Peyer's patch (tissue), 4 donors: ENCODE data around the gene SLC6A11. TPM values are rescaled to one million over a fixed set of nuclear protein-coding genes. Genes with fewer than 3 reads are reported as not detected.

Experiments used
- DNase-seq, 3 donors: peaks; one replicate each; pipeline ENCODE4 v3.0.0-alpha.2; 2017 to 2019
- H3K27ac ChIP-seq, 4 donors: fragments of 200-600 bp; sonication (generic); one replicate each; pipeline ENCODE4 v1.5.1; 2016 to 2019
- H3K27me3 ChIP-seq, 2 donors: fragments of 200-600 bp; sonication (generic); one replicate each; pipeline ENCODE4 v1.5.1; 2019
- H3K36me3 ChIP-seq, 3 donors: fragments of 200-600 bp; sonication (generic); one replicate each; pipeline ENCODE4 v1.5.1; 2016 to 2019
- H3K4me1 ChIP-seq, 4 donors: fragments of 200-600 bp; sonication (generic); one replicate each; pipeline ENCODE4 v1.5.1; 2016 to 2019
- H3K4me3 ChIP-seq, 4 donors: fragments of 200-600 bp; sonication (generic); 1 replicate in 3 of 4; 2 replicates in 1 of 4; pipeline ENCODE4 v1.5.1; 2016 to 2019; ENCODE audit warnings: mild to moderate bottlenecking in 1 of 4
- H3K9me3 ChIP-seq, 4 donors: fragments of 200-600 bp; sonication (generic); one replicate each; pipeline ENCODE4 v1.5.1; 2016 to 2019; ENCODE audit warnings: mild to moderate bottlenecking in 1 of 4
- CTCF ChIP-seq, 6 experiments: fragments of 450-650 bp in 4 of 6; fragments of 200-600 bp in 2 of 6; sonication (generic) in 1 of 6; IDR thresholded peaks; one replicate each; pipeline ENCODE4 v1.5.1; 2017 to 2019; ENCODE audit warnings: antibody characterized with exemption in 6 of 6, mild to moderate bottlenecking in 3 of 6, moderate library complexity in 1 of 6
- POLR2A ChIP-seq, 2 donors: fragments of 450-650 bp; IDR thresholded peaks; one replicate each; pipeline ENCODE4 v1.5.1; 2017; ENCODE audit warnings: antibody characterized with exemption in 2 of 2, mild to moderate bottlenecking in 2 of 2, moderate library complexity in 2 of 2
- total RNA-seq, 4 donors: library from RNA; depleted of rRNA; stranded (reverse); fragments of >200 nt; gene quantifications; one replicate each; pipeline ENCODE4 v1.1.0, GENCODE V29; 2016

SLC6A11 gene
- total RNA-seq, 4 donors from 2014 or later: not detected

- no peaks in the 10 kb centered on the region for H3K9me3 ChIP-seq
- no peak for DNase-seq
- TF ChIP-seq POLR2A (IDR thresholded peaks at IDR 0.05): no peak
- no peak for TF ChIP-seq CTCF (IDR thresholded peaks at IDR 0.05)
Measured at GRCh38 chr3:10876661-10877060, 60.6 kb downstream of the SLC6A11 start.

GRCh38 chr3:10882851-10883250 lies 66.8 kb downstream of the SLC6A11 start:
- Histone ChIP-seq H3K9me3 (no peaks in the 10 kb centered on the region), H3K4me1 (no peaks in the 10 kb centered on the region), H3K36me3 (no peaks in the 10 kb centered on the region), H3K27ac (no peak overlapping the region), H3K4me3 (no peak overlapping the region), H3K27me3 (no peaks in the 10 kb centered on the region)
- TF ChIP-seq CTCF (IDR thresholded peaks at IDR 0.05) (no peak), POLR2A (IDR thresholded peaks at IDR 0.05) (no peak)
- DNase-seq: no peak

More at GRCh38 chr3:10876661-10877060, 60.6 kb downstream of the SLC6A11 start:
- Histone ChIP-seq H3K27me3 (no peaks in the 10 kb centered on the region), H3K4me1 (no peaks in the 10 kb centered on the region), H3K4me3 (no peak overlapping the region), H3K27ac (no peak overlapping the region), H3K36me3 (no peaks in the 10 kb centered on the region)

GRCh38 chr3:10883478-10884234 lies 67.6 kb downstream of the SLC6A11 start:
- no peaks in the 10 kb centered on the region for H3K36me3 ChIP-seq
- no peak for DNase-seq
- no peak overlapping the region for H3K4me3 ChIP-seq
- H3K9me3 ChIP-seq: no peaks in the 10 kb centered on the region
- H3K27ac ChIP-seq: no peak overlapping the region
- H3K27me3 ChIP-seq: no peaks in the 10 kb centered on the region
- TF ChIP-seq CTCF (IDR thresholded peaks at IDR 0.05) (peak in 2 of 6 experiments; percentile 11 to 29), POLR2A (IDR thresholded peaks at IDR 0.05) (no peak)
- H3K4me1 ChIP-seq: no peaks in the 10 kb centered on the region

GRCh38 chr3:10887015-10887414 lies 71.0 kb downstream of the SLC6A11 start:
- Histone ChIP-seq H3K27ac (no peak overlapping the region), H3K4me1 (no peaks in the 10 kb centered on the region), H3K9me3 (peaks cover 0 to 8% (median 3%) of the 10 kb centered on the region in 4 donors), H3K27me3 (no peaks in the 10 kb centered on the region), H3K4me3 (no peak overlapping the region), H3K36me3 (no peaks in the 10 kb centered on the region)
- no peak for TF ChIP-seq CTCF (IDR thresholded peaks at IDR 0.05)
- TF ChIP-seq POLR2A (IDR thresholded peaks at IDR 0.05): no peak
- DNase-seq: no peak

- DNase-seq: no peak
- Histone ChIP-seq H3K36me3 (no peaks in the 10 kb centered on the region), H3K4me3 (no peak overlapping the region), H3K27ac (no peak overlapping the region), H3K4me1 (no peaks in the 10 kb centered on the region), H3K27me3 (no peaks in the 10 kb centered on the region), H3K9me3 (peaks cover 0 to 8% (median 3%) of the 10 kb centered on the region in 4 donors)
- TF ChIP-seq POLR2A (IDR thresholded peaks at IDR 0.05): no peak
- no peak for TF ChIP-seq CTCF (IDR thresholded peaks at IDR 0.05)
Measured at GRCh38 chr3:10888518-10889090, 72.6 kb downstream of the SLC6A11 start.
